Measurements from ENCODE around the gene SLC6A1.

Gene SLC6A1

DNA sequence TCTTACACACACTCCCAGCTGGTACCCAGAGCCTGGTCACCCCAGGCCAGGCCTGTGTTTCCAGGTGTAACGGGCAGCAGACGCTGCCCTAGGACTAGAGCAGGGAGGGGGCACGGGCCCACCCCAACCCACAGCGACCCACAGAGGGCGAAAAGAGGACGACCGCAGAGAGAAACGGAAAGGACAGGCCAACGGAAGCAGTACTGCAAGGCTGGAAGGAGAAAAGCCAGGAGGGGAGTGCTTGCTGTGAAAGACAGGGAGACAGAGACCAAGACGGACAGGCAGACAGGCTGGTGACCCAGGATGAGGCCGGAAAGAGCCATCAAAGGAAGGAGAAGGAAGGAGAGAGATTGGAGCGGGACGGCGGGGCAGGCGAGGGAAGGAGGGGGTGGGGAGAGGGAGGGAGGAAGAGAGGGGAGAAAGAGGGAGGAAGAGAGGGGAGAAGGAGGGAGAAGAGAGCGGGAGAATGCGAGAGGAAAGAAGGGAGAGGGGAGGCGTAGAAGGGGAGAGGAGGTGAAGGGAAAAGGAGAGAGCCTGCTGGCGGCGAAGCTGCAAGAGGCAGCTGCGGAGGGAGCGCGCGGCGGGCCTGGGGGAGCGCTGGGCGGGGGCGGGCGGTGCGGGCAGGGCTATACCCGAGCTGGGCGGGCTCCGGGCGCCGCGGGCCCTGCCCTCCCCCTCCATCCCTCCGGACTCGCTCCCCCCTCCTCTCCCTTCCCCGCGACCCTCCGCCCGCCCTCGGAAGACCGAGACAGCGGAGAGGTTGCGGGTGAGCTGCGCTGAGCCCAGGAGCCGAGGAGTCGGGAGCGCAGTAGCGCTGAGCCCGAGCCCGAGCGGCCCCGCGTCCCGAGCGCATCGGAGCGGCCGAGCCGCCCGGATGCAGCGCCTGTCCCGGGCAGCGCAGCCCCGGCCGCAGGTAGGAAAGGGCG, at the start of gene SLC6A1:
SLC6A1 (plus strand) TSS at position 732 of the 926 bp plus-strand sequence. CDS start 24,464 bp downstream, outside the sequence.
- no peak for DNase-seq

DNA sequence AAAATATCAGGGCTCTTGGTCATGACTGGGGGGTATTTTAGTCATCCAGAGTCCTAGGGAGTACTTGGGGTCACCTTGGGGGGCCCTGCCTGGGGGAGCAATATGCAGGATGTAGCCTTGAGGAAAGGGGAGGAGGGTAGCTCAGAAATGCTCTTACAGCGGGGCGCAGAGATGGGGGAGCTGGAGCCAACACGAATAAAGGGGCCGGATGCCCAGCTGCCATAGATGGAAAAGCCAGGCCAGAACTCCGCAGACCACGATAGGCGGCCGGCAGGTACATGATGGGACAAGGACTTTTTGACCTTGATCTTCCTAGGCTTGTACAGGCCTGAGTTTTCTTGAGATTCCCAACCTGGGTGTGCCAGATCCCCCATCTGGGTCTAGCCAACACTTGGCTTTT, 47.7 kb upstream of the SLC6A1 start:
- DNase-seq = no peak

DNA sequence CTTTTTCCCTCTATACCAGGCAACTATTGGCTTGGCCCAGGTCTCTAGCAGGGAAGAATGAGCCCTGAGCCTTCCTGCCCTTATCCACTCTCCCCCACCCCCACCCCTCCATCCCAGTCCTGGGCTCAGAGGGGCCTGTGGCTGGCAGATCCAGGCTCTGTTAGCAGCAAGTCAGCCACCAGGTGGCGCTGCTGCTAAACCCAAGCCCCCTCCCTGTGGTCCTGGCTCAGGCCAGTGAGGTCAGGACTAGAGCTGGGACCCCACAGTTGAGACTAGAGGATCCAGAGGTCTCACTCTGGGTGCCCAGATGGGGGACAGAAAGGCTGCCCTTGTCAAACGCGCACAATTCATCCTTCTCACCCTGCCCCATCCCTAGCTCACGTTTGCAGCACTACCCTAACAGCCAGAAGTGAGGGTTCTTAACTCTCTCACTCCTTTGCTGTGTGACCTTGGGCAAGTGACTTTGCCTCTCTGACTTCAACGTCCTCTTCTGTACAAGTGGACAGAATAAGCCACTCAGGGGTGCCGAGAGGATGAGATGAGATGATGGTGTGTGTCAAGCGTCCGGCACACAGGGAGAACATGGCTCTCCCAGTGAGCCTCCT, 46.8 kb upstream of the SLC6A1 start:
- peak; percentile 60 for DNase-seq

DNA sequence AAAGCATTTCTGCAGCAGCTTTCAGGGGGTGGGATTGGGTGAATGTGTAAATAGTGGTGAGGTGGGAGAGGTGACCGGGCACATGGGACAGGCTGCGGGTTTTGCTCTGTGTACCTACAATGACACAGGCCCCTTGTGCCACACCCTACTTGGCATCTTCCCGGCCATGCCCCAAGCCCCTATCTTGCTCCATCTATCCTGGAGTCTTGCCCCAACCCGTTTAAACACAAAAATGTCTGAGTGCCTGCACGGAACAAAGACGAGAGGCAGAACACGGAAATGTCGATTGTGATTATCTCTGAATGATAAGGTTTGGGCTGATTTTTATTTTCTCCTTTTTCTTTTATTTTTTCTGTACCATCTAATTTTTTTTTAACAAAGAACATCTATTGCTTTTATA, 46.0 kb upstream of the SLC6A1 start:
- DNase-seq = no peak

DNA sequence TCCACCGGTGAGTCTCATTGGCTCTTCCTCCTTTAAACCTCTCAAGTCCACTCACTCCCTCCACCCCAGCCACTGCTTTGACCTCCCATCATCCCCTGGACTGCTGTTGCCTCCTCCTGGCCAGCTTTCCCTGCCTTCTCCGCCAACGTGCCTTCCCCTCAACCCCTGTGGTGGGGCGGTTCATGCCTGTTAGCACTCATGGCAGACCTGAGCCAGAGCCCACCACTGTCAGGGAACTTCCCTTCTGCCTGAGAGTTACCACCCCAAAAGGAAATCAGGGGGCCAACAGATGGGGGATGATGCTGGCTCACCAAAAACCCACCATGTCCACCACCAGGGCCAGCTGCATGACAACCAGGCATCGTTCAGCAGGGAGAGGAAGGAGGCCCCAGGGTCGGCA, 44.2 kb upstream of the SLC6A1 start:
- no peak for DNase-seq

DNA sequence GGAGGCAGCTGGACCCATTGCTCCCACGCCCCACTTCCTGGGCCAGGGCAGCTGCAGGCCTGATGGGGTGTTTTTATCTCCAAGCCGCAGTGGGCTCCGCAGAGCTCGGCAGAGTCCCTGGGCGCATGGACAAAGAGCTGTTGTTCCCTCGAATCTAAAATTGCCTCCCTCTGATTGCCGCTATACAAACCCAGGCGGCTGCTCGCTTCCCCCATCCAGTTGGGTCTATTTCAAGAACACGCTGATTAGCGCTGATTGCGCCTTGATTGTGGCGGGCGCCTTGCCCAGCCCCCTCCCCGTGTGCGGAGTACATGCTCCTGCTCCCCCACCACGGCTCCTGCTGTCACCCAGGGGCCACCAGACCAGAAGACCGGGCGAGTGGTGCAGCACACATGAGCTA, 43.4 kb upstream of the SLC6A1 start:
- DNase-seq = no peak

DNA sequence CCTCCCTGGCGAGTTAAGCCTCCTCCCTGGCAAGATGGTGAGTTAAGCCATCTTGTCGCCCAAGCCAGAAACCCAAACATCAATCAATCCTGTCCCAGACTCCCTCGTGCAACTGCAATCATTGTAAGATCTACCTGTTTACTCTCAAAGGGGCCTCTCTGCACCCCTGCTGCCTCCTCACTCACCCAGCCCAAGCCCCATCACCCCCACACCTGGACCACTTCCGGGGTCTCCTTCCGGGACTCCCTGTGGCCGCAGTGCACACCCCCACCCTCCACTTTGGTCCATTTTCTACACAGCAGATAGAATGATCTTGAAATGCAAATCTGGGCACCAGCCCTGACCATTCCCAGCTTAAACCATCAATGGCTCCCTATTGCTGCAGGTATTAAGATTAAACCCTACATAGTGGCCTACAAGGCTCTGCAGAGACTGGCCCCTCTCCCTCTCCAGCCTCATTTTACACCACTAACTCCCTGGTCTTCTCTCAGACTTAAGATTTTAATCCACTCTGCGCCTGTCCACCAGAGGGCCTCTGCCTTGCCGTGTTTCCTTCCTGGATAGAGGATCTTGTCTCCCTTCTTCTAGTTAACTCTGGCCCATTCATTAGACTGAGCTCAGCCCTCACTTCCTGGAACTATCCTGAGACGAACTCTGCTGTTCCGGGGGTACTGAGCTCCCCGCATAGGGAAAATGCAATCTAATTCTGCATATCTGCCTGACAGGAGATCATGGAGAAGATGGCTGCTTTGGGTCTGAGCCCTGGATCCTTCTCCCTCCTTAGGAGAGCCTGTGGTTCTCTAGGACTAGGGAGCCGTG, 41.9 kb upstream of the SLC6A1 start:
- peak; percentile 18 for DNase-seq

DNA sequence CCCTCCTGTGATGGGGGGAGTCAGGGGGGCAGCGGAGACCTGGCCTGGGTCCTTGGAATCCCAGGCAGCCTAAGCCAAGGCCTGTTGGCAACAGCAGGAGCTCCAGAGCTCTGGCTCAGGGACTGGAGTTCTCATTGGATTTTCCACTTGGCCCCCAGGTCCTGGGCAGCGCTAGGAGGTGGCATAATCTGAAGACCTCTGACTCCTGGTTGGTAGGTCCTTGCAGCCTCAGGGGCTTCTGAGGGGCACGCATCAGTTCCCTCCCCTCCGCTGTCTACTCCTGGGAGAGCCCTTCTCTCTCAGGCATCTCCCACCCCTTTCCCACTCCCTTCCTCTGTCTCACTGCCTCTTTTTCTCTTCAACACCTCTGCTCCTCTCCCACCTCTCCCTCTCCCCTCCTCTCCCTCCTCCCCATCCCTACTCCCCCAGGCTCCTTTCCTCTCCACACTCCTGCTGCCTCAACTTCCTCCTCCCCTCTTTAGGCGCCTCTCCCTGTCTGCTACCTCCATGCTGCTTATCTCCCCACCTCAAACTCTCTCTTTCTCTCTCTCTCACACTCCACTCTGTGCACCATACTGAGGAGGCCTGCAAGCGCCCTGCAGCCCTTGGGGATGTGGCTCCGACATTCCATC, 41.1 kb upstream of the SLC6A1 start:
- DNase-seq = no peak

DNA sequence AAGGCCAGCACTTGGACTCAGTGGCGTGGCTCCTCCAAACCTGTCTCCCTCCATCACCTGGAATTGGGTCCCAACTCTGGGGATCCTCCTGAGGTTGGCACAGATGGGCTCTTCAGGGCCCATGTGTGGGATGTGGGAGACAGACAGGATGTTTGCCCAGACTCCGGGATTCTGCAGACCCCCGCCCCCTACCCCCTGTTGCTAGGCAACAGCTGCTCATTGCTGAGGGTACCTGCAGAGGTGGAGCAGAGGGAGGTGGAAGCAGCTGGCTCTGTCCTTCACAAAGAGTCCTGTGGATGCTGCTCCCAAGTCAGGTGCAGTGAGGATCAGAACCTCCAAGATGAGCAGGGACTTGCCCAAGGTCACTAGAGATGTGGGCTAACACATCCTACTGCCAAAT, 40.0 kb upstream of the SLC6A1 start:
- no peak for DNase-seq

DNA sequence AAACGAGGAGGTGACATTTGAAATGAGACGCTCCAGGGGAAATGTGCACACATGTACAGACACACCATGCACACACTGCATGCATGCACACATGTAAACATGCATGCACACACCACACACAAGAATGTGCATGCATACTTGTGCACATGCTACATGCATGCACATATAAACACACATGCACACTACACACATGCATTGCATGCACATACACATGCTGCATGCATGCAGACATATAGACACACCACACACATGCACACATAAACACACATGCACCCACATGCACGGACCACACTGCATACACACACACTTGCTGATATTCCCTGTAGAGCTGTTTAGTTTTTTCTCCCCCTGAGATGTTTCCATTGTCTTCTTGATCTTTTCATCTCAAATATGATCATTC, 37.8 kb upstream of the SLC6A1 start:
- DNase-seq = no peak

DNA sequence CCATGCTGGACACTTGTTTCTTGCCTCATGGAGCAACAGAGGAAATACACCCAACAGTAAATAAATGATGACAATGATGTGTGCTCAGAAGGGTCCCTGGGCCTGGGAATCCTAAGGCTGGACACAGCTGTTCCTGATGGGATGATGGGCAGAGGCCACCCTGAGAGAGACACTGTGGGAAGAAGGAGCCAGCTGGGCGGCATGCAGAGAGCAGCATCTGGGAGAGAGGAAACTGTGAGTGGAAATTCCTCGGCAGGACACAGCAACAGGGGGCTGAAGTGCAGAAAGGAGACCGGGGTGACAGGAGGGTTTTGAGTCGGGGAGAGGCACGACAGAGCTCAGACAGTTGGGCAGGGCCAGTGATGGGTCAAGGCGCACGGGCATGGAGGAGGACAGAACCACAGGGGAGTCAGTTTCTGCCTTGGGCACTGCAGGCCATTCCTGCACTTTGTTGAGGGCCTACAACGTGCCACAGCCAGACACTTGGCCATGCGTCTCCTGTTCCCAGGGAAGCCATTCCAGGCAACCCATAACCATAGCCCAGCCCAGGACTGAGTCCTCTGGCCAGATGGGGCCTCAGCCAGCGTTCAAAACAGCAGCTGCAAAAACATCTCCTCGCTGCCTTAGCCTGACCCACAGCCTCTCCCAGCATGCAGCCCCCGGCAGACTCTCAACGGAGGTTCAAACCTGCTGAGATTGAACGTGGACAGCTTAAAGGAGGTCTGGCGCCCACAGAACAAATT, 36.7 kb upstream of the SLC6A1 start:
- no peak for DNase-seq

DNA sequence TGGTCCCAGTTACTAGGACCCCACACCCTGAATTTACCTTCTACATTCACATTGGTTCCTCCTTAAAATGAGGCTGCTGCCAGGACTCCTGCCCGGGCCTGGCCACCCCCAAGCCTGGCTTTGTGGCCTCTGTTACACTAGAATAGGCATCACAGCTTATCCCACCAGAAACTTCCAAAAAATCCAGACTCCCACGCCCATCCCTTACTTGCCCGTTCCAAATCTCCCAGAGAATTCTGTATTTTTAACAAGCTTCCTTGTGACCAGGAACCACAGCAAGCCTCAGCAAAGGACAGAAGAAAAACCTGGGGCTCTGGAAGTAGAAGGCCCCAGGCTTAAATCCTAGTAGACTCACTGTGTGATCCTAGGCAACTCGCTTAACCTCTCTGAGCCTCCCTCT, 36.0 kb upstream of the SLC6A1 start:
- no peak for DNase-seq

DNA sequence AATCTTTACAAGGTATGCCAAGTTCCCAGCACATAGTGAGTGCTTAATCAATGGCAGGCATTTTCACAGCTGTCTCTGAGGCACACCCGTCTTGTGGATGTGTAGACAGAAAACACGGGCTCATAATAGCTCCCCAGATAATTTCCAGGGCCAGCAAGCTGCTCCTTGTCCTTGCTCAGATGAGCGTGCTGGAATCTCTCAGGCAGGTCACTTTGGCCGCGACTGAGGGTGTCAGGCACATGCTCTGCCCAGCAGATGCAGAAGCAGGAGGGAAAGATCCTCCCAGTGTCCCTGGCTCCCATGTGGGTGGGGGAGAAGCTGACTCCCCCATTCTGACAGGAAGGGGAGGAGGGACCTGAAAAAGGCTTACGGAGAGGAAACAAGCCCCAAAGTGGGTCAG, 35.6 kb upstream of the SLC6A1 start:
- DNase-seq = no peak

DNA sequence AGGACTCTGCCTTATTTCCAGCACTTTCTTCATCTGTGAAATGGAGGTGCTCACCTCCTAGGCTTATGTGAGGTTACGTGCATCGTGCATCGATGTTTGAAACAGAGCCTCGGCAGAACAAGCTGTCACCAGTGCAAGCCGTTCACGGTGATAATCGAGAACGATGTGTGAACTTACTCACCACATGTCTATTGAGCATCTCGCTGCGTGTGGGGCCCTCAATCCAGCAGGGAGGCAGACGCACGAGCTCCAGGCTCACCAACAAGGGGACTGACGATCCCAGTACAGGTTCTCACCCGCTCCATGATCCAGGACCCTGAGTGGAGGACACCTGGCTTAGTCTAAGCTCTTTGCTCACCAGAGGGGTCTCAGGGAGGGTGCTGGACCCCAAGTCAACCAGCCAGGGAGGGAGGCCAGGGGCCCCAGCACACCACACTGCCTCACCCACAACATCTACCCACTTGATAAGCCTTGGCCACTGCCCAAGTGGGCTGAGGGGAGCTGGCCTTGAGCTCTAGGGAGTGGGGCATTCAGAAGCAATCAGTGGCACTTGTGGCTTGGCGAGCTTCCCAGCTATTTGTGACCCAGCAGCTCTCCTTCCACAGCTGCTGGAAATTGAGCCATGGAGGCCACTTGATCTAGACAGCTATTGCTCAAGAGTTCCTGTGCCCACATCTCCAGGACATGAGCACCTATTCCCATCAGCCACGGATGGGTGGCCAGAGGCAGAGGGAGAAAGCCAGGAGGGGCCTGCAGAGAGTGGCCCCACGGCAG, 34.4 kb upstream of the SLC6A1 start:
- DNase-seq = no peak

DNA sequence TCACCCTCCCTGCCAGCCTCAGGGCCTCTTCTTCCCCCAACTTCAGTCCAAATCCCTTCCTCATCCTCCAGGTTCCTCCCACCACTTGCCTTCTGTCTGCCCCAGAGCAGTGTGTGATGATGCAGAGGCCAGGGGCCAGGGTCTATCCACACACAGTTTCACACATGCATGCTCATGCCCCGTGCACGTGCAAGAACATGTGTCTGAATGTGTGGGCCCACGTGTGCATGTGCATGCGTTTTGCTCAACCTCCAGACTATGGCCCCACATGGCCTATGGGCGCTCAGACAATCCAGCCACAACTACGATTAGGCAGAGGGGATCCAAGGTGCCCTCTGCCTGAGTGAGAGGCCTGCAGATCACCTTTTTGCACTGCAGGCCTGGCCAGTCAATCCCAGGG, 32.3 kb upstream of the SLC6A1 start:
- DNase-seq = no peak

DNA sequence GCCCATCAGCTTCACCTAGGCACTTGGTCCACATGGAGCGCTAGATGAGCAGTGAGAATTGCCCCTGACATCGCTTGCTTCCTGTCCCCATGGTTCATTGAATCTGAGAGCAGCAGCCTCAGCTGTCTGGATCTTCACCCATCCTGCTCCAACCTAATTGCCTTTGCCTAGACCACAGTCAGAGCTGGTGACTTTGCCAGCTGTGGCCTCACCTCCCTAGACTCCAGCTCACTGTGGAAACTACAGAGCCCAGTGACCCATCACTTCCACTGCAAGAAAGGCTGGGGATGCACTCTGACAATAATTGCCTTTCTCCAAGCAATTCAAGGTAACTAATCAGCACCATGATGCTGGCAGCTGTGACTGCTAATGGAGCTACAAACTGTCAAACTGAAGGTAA, 30.6 kb upstream of the SLC6A1 start:
- no peak for DNase-seq

DNA sequence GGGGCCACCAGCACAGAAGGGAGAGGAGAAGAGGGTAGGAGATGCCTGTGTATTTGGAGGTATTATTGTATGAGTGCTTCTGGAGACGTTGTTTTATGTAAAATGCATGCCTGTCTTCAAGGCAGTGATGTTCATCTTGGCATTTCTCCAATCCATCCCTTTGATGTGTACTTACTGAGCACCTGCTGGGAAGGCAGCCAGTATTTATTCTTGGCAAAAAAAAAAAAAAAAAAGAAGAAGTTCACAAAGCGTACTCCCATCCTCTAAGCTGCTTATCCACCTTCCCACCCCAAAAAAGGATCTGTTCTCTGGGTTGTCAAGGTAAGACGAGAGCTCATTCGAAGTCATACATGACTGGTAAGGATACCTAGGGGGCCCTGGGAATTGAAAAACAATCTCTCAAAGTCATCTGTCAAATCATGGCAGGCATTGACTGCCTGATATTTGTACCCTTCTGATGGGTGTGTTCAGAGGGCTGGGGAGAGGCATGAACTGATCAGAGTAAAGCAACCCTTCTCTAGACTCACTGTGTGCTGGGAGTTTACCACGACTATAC, 30.0 kb upstream of the SLC6A1 start:
- DNase-seq = no peak

DNA sequence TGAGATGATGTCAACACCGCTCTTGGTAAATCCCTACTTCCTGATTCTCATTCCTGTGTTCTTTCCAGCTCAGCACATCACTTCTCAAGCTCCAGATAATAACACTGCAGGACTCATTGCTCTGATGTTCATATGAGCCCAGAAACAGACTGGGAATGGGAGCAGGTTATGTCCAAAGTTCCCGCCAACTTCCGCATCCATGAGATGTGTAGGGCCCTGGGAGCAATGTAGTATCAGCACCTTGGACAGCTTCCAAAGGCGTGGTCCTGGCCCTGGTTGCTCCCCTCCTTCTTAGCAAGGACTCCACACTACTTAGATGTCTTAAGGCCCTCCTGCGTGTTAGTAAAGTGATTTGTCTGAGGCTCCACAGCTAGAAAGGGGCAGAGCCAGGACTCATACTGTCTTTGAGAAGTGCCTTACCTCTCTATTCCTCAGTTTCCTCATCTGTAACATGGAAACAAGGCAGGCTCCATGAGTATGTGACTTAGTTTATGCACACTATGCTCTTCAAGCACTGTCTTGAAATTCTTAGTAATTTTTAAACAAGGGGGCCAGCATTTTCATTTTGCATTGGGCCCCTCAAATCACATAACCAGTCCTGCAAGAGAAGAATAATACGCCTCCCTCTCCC, 27.9 kb upstream of the SLC6A1 start:
- DNase-seq = peak; percentile 5

DNA sequence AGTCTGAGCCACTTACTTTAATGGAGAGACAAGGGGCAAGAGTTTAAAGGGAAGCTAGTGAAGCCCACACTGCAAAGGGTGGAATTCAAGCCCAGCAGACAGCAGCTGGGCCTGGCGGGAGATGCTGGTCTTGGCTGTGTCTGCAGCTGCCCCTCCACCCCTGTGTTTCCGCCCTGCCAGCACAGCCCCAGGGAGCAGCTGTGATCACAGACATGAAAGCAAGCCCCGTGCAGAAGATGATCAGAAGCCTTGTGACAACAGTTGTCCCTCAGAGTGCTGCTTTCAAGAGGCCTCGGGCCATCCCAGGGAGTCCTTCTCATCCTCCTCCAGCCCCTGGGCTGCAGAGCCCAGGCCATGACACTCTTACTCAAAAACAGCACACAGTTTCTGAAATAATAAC, 24.1 kb upstream of the SLC6A1 start:
- DNase-seq = no peak

DNA sequence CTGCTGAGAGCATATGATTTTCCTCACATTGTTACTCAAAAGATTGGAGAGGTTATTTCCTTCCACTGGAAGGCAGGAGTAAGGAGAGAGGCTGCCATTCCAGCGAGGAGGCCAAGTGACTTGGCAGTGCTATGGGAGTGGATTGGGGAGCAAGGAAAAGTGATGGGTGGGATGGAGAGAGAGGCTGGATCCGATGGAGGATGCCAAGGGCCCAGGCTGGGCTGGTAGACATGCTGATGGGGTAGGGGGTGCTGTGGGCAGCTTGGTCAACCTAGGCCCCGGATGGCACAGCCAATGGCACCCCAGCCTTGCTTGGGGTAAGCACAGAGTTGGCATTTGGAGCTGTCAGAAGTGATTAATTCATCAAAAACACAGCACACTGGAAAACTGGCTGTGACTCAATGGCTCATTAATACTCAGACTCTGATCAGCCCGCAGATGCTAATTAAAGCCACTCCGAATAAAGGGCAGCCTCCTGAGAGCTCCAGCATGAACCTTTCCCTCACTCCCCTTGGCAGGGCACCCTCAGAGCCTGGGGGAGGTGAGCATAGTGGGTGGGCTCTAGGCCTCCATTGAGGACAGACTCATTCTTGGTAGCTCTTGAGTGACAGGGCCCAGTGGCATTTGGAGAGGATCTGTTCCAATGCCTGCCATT, 22.1 kb upstream of the SLC6A1 start:
- DNase-seq = no peak

Data from activated CD4-positive, alpha-beta T cell treated with anti-CD3 and anti-CD28 coated beads, Interleukin-2, Interleukin-6, amounts not matched to agents 100 ng/mL and 50 ng/mL, durations not matched to agents 16 hours and 8 hours (primary cell).